SK-MEL-5 (cell line): ENCODE measurements around the gene NQO1. TPM values are rescaled to one million over a fixed set of nuclear protein-coding genes. Genes with fewer than 3 reads are reported as not detected.
"Not testable (repeated sequence)": the region's sequence is repeated elsewhere in the genome, so short reads cannot be mapped to it uniquely, and the experiment has no call there.

Source experiments
- DNase-seq: peaks from one replicate; pipeline ENCODE4 v3.0.0-alpha.2; 2016; ENCODE audit warnings: low read depth, low spot score
- in situ Hi-C: cut with HindIII; loops from 2 replicates; pipeline ENCODE4 v1.10.0; 2016; ENCODE audit warnings: low sequenced_read_pairs, high pct_unique_total_duplicates, low pct_unique_long_range_greater_than_20kb
- total RNA-seq: library from RNA; depleted of rRNA; stranded (reverse); fragments of >200 nt; shearing (Covaris generic); gene quantifications from 2 replicates; pipeline ENCODE4 v1.2.3, GENCODE V29; 2014

NQO1 gene
- total RNA-seq, 1 experiment from 2014 or later, result 1,689 TPM

- no peak for DNase-seq
- in situ Hi-C loops, result no loop called here
These were observed 19.6 kb upstream of the NQO1 start for GRCh38 chr16:69745959-69746358.

GRCh38 chr16:69745232-69745612, 18.9 kb upstream of the NQO1 start:
- in situ Hi-C loops, result no loop called here

GRCh38 chr16:69744363-69745231, 18.2 kb upstream of the NQO1 start:
- no peak for DNase-seq
- in situ Hi-C loops, result no loop called here

More at GRCh38 chr16:69745232-69745612, 18.9 kb upstream of the NQO1 start:
- no peak for DNase-seq

- DNase-seq, result no peak
- in situ Hi-C loops, result no loop called here
These were observed 15.9 kb upstream of the NQO1 start for GRCh38 chr16:69741951-69742904.

GRCh38 chr16:69741519-69741918, 15.2 kb upstream of the NQO1 start:
- DNase-seq, result no peak
- in situ Hi-C loops, result no loop called here

- DNase-seq, result no peak
- in situ Hi-C loops, result no loop called here
These were observed 5.7 kb upstream of the NQO1 start for GRCh38 chr16:69732101-69732500.

- in situ Hi-C loops, DNase-seq: not testable (repeated sequence)
These were observed 4.9 kb upstream of the NQO1 start for GRCh38 chr16:69731280-69731679.

- DNase-seq, in situ Hi-C loops: not testable (repeated sequence)
These were observed 2.7 kb upstream of the NQO1 start for GRCh38 chr16:69729030-69729429.

GRCh38 chr16:69727916-69728270, 1.5 kb upstream of the NQO1 start:
- no peak for DNase-seq
- in situ Hi-C loops, result no loop called here

GRCh38 chr16:69725480-69726312, 664 bp downstream of the NQO1 start:
- in situ Hi-C loops, result no loop called here
- DNase-seq, result no peak

GRCh38 chr16:69724981-69725479, 1.3 kb downstream of the NQO1 start:
- in situ Hi-C loops, result no loop called here
- DNase-seq, result no peak

GRCh38 chr16:69724414-69724873, 1.9 kb downstream of the NQO1 start:
- in situ Hi-C loops, result no loop called here
- DNase-seq, result no peak

GRCh38 chr16:69721441-69721957, 4.9 kb downstream of the NQO1 start:
- in situ Hi-C loops, result no loop called here

GRCh38 chr16:69720822-69721430, 5.4 kb downstream of the NQO1 start:
- DNase-seq, result no peak
- in situ Hi-C loops, result no loop called here

More at GRCh38 chr16:69721441-69721957, 4.9 kb downstream of the NQO1 start:
- DNase-seq, result no peak

GRCh38 chr16:69718111-69718764, 8.1 kb downstream of the NQO1 start:
- no peak for DNase-seq
- in situ Hi-C loops, result no loop called here

- peak; percentile 91 for DNase-seq
- in situ Hi-C loops, result no loop called here
These were observed 9.3 kb downstream of the NQO1 start for GRCh38 chr16:69717066-69717465.
